HG03097 (cell line): Measurements from ENCODE around the gene RIN3.
"Not testable (repeated sequence)": the region's sequence is repeated elsewhere in the genome, so short reads cannot be mapped to it uniquely, and the experiment has no call there.

Experiments
- ATAC-seq: cut with Tn5 transposase; IDR thresholded peaks from one replicate; pipeline ENCODE4 v1.9.1; 2021; ENCODE audit not compliant: unreplicated experiment, low FRiP score

Gene RIN3

DNA sequence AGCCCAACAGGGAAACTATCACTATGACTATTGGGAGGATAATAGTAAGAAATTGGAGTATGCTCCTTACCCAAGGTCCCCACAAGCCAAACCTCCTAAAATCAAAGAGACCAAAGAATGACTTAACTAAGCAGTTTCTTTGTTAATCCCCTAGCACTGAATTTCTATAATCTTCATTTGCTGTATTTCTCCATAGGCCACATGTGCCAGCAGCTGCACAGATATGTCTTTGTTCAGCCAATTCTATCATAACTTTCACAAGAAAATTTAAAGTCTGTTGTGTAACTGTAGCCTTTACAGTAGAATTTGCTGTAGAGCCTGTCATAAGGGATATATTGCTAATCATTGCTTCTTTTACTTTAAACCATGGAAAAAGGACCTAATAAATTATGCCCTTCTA, 104.0 kb downstream of the RIN3 start:
- no peak for ATAC-seq

DNA sequence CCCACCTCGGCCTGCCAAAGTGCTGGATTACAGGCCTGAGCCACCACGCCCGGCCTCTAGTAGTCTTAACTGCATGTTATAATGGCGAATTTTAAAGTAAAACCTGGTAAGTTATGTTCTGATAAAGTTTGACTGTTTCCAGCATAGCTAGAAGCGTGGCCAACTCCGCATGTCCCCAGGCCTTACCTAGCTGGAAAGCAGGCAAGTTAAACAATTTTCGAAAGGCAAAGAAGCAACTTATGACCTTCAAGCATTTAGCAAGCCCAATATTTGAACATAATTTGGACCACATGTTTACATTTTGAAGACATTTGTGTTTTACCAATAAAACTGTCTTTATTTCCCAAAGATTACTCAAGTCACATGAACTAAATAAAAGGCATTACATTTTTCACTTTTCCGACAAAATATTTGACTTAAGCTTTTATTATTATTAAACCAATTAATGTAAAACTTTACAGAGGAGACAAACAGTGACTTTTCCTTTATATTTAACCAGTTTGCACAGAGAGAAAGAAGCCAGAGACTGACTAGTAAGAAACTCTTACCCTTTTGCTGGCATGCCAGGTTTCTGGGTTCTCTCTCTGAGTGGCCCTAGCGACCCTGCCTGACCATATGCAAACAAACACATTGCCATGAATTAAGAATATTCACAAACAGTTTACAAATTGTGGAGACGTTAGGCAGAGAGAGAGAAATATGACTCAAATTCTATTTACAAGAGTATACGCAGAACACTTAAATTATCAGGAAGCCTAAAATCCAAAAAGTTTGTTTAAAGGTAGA, 106.3 kb downstream of the RIN3 start:
- no peak for ATAC-seq

DNA sequence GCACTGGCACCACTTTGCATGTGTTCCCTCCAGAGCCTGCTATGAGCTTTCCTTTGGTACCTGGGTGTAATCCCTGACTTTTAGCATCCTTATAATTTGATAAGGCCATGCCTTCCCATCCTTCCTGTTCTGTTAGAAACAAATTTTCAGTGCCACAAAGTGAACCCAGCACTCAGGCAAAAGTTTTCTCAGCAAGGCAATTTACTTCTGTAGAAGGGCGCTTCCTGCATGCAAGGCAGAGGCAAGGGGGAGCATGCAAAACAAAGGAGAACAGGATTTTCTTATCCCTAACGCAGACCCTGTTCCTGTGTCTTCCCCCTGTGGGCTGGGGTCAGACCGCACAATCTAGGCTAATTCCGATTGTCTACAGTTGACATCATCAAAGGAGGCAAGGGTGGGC, 108.7 kb downstream of the RIN3 start:
- no peak for ATAC-seq

DNA sequence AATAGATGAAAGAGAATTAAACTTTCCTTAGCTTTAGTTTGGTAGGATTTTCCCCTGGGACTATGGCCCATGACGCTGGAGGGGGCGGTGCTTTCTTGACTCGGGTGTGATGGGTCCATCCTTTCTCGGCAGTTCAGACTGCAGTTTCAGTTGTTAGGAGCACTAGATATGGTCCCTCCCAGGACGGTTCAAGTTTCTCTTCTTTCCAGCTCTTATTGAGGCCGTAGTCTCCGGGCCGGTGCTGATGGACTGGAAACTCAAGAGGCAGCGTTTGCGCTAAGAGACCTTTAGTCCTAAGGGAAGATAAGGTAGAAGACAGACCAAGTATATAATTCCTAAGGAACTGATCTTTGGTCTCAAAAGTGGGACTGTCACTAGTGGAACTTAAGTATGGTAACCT, 111.2 kb downstream of the RIN3 start:
- no peak for ATAC-seq

DNA sequence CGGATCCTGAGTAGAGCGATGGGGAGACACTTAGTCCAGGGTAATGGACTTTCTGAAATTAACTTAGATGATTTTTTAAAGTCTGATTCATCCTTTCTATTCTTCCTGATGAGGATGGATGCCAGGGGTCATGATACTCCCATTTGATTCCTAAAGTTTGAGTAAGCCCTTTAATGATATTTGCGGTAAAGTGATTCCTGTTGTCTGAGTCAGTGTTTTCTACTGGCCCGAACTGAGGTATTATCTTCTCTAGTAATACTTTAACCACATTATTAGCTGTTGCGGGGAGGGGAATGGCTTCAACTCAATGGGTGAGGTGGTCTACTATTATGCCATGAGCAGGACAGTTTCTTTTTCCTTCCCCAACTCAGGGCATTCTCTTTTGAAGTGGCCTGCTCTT, 111.6 kb downstream of the RIN3 start:
- no peak for ATAC-seq

DNA sequence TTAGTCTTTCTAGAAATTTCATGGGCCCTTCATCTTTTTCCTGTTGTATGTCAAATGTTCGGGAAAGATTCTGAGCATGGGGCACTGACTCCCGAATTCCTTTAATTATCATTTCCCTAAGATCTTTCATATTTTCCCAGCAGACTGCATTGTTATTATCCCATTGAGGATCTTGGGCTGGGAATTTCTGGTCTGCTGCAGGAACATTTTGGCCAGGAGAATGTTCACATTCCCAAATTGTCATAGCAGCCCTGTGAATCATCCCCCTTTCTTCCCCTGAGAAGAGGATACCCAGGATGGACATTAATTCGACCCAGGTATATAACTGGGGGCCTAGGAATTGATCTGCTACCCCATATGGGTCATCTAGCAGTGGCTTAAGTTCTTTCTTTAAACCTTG, 112.5 kb downstream of the RIN3 start:
- ATAC-seq, result no peak

DNA sequence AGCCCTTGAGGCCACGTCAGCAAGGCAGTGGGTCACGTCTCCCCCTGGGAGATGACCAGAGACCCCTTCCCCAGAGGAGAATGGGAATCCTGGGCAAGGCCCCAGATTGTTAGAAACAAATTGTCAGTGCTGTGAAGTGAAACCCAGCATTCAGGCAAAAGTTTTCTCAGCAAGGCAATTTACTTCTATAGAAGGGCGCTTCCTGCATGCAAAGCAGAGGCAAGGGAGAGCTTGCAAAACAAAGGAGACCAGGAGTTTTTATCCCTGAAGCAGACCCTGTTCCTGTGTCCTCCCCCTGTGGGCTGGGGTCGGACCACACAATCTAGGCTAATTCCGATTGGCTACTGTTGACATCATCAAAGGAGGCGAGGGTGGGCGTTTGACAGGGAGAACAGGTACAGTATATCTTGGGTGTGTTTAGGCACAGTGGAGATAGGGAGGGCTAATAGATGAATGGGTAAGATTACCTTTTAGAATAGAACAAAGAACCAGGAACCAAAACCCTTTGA, 114.2 kb downstream of the RIN3 start:
- no peak for ATAC-seq

DNA sequence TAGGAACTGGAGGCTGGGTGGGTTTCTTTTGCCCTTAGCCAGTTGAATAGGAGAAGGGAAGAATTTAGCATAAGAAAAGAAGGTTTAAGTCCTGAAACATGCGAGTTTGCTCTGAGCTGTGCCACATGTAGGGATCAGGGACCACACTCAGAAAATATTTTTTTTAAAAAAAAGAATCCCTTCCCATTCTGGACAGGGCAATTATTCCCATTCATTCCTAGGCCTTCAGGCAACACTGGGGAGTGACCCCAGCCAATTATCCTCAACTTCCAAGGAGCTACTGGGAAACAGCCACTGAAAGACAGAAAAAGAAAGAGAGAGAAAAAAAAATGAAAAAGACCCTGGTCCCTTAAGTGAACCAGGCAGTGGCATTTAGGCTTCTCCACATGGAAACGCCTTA, 115.1 kb downstream of the RIN3 start:
- ATAC-seq, result no peak

DNA sequence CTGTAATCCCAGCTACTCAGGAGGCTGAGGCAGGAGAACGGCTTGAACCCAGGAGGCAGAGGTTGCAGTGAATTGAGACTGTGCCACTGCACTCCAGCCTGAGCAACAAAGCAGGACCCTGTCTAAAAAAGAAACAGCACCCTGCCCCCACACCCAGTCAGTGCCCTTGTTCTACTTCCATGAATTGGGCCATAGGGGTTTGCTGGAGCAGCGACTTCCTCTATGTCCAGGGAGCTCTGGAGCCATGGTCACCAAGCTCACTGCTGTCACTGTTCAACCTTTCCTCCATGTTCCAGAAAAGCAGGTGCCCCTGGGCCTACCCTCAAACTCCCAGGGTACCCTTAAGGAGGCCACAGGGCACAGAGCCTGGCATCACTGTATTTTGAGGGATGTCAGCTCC, 116.8 kb downstream of the RIN3 start:
- ATAC-seq, result no peak

DNA sequence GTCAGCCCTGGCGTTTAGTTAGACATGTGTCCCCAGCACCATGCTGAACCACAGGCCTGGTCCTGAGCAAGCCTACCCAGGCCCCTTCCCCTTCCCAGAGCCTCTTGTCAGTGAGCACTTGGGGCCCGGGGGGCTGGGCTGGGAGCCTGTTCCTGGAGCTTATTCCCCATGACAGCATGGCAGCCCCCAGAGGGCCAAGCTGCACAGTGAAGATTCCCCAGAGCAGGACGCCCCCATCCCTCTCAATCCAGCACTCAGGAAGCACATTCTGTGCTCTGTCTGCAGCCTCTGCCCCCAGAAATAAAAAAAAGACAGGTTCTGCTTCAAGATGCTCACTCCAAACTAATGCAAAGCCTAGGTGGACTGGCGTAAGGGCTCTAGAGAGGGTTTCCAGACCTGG, 117.5 kb downstream of the RIN3 start:
- no peak for ATAC-seq

DNA sequence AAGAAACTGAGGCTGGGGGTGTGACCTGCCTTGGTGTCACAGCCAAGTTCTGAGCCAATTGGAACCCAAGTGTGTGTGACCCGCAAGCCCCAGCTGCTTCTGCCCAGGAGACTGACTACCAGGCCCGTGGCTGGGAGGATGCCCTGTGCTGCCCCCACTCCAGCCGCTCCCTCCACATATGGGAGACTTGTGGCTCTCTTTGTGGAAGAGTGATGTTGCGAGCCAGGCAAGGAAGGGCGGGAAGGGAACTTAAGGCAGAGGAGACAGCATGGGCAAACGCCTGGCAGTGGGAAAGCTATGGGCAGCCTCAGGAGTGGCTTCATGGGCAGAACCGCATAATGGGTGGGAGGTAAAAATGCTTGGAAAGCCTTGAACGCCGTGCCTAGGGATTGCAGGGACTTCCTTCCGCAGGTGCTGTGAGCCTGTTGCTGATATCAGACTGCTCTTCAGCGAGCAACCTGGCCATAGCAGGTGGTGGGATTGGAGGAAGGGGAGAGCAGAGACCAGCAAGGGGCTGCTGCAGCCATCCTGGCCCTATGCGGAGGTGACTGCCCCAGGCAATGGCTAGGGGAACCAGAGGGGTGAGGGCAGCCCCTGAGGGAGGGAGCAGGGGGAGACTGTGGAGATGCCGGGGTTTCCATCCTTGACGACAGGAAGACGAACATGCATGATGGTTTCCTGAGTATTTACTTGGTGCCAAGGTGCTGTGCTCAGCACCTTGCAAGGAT, 119.1 kb downstream of the RIN3 start:
- no peak for ATAC-seq

DNA sequence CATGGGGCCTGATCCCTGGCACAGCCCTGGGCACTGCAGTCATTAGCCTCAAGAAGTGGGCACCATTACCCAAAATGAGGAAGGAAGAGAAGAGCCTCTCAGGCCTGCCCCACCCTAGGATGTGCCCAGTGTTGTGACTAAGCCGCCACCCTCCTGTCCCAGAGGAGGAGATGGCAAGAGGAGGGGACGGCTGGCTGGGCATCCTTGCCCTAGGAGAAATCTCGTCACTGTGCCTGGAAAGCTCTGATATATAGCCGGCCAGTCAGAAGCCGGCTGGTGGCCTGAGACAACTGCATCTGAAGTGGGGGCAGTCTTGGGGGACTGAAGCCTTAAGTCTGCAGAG, 119.7 kb downstream of the RIN3 start:
- no peak for ATAC-seq

DNA sequence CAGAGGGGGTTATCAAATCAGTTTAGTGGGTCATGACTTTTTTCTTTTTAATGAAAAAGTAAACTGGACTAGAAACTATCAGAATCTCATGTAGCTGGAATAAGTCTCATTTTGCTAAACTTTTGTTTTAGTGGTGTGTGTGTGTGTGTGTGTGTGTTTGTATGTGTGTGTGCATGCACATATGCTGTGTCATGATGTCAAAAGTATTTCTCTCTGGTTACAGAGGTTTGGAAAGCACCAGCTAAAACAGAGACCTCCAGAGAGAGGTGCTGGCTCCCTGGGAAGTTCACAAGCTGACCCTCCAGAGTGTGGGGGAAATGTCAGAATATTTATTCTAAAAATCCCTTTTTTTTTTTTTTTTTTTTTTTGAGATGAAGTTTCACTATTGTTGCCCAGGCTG, 120.1 kb downstream of the RIN3 start:
- no peak for ATAC-seq

DNA sequence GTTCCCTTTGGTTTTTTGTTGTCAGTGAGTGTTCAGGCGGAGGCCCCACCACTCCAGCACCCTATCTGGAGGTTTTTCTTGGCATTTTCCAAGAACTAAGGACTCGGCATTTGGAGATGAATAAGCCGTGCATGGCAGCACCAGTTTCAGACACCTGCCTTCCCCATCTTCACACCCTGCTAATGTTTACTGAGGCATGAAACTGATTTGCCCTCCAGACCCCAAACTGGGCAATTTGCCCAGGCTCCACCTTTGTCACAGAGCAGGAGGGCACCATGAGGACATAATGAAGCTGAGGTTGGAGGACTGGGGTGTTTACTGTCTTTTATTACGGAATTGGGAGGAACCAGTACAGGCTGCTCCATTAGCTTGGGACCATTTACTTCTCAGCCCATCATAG, 121.5 kb downstream of the RIN3 start:
- ATAC-seq, result no peak

DNA sequence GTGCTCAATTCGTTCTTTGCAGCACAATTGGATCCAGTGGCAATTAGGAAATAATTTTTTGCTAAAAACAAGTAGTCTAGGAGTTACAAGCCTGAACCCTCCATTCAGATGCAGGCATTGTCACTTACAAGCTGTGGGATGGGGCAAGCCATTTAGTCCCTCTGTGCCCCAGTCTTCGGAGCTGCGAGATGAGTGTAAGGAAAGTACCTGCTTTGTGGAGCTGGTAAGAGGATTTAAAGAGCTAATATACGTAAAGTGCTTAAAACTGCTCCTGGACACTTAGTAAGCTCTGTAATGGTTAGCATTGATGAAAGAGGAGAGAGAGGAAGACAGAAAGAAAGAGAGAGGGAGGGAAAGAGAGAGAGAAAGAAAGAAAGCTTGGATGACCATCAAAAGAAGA, 122.3 kb downstream of the RIN3 start:
- no peak for ATAC-seq

DNA sequence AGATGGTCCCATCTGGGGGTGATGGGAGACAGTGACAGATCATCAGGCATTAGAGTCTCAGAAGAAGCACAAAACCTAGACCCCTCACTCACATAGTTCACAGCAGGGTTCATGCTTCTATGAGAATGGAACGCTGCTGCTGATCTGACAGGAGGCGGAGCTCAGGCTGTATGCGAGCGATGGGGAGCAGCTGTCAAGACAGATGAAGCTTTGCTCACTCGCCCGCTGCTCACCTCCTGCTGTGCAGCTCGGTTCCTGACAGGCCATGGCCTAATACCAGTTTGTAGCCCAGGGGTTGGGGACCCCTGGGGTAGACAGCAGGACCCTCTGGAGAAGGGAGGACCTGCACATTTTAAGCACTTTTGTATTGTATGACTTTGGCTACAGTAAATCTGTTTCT, 123.6 kb downstream of the RIN3 start:
- no peak for ATAC-seq

DNA sequence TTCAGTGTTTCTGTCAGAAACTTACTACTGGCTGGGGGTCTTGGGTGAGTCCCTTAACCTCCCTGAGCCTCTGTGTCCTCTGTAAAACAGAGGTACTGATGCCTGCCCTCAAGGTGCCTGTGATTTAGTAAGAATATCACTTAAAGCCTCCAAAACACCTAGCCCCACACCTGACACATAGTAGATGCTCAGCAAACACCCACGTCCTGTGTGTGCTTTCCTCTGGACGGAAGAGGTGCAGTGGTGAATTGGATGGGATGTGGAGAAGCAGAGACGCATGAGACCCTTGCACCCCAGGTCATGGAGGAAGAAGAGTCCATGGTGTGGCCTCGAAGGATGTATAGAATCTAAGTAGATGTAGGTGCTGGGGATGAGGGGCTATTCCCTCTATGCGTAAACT, 124.3 kb downstream of the RIN3 start:
- ATAC-seq, result no peak

DNA sequence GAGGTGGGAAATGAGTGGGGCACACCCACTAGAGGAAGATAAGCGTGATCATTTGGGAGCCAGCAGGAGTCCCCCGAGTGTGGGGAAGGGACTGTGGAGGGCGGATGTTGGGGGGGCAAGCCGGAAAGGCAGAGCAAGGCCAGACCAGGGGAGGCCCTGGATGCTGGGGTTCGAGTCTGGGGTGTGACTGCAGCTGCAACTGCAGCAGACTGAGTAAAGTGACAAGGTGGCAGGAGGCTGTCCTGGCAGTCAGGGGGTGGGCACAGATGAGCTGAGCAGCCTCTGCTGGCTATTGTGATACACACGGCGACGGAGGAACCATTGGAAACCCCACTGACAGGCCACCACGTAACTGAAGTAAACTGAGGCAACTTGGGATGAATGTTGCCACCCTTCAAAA, 124.7 kb downstream of the RIN3 start:
- ATAC-seq, result no peak

DNA sequence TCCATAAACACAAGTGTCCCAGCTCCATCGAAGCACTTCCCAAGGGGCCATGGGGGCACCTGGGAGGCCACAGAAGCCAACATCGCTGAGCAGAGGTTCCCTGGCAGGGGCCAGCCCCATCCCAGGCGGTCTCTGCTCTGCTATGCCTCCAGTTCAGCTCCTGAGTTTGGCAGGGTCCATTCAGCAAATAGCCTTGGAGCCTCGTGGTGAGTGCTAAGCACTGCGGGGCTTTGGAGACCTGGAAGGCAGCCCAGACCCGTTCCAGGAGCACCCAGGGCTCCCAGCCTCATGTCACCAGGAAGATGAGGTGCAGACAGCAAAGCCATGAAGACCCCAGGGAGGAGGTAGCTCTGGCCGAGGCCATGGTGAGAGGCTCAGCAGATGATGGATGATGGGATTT, 125.3 kb downstream of the RIN3 start:
- ATAC-seq, result no peak

DNA sequence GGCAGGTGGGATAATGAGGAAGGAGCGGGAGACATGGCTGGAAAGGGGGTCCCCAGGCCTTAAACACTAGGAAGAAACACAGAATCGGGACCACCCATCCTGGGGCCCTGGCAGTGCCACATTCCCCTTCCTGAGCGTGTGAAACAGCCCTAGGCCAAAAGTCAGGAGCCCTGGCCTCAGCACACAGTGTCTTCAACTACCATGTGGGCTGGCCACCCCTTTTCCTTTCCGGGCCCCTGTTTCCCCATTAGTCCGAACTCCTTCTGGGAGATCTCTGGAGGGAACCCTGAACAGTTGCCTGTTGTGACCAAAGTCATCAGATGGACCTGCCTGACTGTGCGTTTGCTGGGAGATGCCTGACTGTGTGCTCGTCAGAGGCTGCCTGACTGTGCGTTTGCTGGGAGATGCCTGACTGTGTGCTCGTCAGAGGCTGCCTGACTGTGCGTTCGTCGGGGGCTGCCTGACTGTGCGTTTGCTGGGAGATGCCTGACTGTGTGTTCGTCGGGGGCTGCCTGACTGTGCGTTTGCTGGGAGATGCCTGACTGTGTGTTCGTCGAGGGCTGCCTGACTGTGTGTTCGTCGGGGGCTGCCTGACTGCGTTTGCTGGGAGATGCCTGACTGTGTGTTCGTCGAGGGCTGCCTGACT, 126.0 kb downstream of the RIN3 start:
- not testable (repeated sequence) for ATAC-seq

DNA sequence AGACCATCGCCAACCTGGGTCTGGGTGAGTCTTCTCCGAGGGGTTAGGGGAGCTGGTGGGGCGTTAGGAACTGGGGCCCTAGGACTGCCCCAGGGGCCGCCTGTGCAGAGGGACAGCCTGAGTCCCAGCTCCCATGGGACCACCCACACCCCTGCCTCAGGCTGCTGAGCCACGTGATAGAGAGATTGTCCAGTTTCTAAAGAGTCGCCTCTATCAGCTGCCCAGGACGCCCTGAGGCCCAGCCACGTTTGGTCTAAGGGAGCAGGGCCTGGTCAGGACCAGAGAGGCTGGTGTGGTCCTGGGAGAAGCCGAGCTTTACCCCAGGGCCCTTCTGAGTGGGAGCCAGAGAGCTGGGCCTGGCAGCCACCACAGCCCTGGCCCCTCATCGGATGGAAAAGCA, 127.7 kb downstream of the RIN3 start:
- no peak for ATAC-seq
